K562 (cell line): ENCODE results near the gene SPOCD1. TPM values are rescaled to one million over a fixed set of nuclear protein-coding genes. Genes with fewer than 3 reads are reported as not detected.

ENCODE experiments used
- ATAC-seq: fragments of 200-7000 bp; cut with Tn5 transposase; 3 replicates; pipeline ENCODE4 v1.9.1; 2020; ENCODE audit warnings: moderate library complexity
- BruUV-seq: library from RNA; stranded (reverse); fragments of 400-500 nt; replicated peaks from 2 replicates; lab custom pipeline; 2021; lab: Mats Ljungman, UMichigan
- CTCF ChIA-PET: fragments of 300-600 bp; formaldehyde crosslinking; extraction: SDS; loops from one replicate; lab custom pipeline; 2021; ENCODE audit warnings: low intra/inter-chr PET ratio; lab: Yijun Ruan, JAX
- POLR2A ChIA-PET: fragments of 300-600, 350-650 bp; sonication (Branson Sonifier 250); formaldehyde crosslinking; extraction: SDS; loops from one replicate; lab custom pipeline; 2021; ENCODE audit warnings: antibody characterized with exemption, inconsistent platforms; lab: Yijun Ruan, JAX
- DNase-seq, 4 experiments: peaks; one replicate each; pipeline versions ENCODE4 v3.0.0 to v3.0.0-alpha.2; 2011 to 2018; ENCODE audit warnings: low spot score in 3 of 4, mixed read lengths in 3 of 4; ENCODE audit errors: extremely low read depth in 1 of 4
- FAIRE-seq: peaks from 2 replicates; lab custom pipeline; 2011; peaks lifted over from hg19 to GRCh38; lab: Jason Lieb, UNC
- H2AFZ ChIP-seq: 2 replicates; pipeline ENCODE4 v1.6.0; 2011; ENCODE audit warnings: low read depth, low read length, control low read depth, inconsistent platforms
- H3K27ac ChIP-seq: fragments of 200-600 bp; 3 replicates; pipeline ENCODE4 v1.8.0; 2011; ENCODE audit warnings: low read depth, mild to moderate bottlenecking, control low read depth, inconsistent platforms, low read length, moderate library complexity, mixed read lengths; ENCODE audit errors: extremely low read depth
- H3K27me3 ChIP-seq, 2 experiments: fragments of 300-600 bp in 1 of 2; 2 replicates in 1 of 2; 3 replicates in 1 of 2; pipeline versions ENCODE4 v1.6.0 to v1.8.0; 2011; ENCODE audit warnings: inconsistent platforms in 2 of 2, low read length in 2 of 2, mild to moderate bottlenecking in 1 of 2, mixed read lengths in 1 of 2, moderate library complexity in 1 of 2; ENCODE audit not compliant: control insufficient read depth in 2 of 2, insufficient read depth in 2 of 2
- H3K36me3 ChIP-seq: fragments of 300-600 bp; 3 replicates; pipeline ENCODE4 v1.8.0; 2011; ENCODE audit warnings: mild to moderate bottlenecking, low read length, inconsistent platforms; ENCODE audit not compliant: control insufficient read depth, insufficient read depth
- H3K4me1 ChIP-seq, 2 experiments: fragments of 200-600 bp in 1 of 2; replicated peaks in 1 of 2; 2 replicates in 1 of 2; 3 replicates in 1 of 2; pipeline versions ENCODE4 v1.5.1 to v1.8.0; 2011; ENCODE audit warnings: inconsistent platforms in 2 of 2, low read length in 2 of 2, mild to moderate bottlenecking in 1 of 2, mixed read lengths in 1 of 2, moderate library complexity in 1 of 2; ENCODE audit not compliant: control insufficient read depth in 2 of 2, insufficient read depth in 2 of 2
- H3K4me2 ChIP-seq: 2 replicates; pipeline ENCODE4 v1.6.1; 2011; ENCODE audit warnings: low read length, control low read depth, inconsistent platforms, mixed read lengths; ENCODE audit not compliant: insufficient read depth
- H3K4me3 ChIP-seq: fragments of 200-600 bp; sonication (generic), shearing (Covaris generic); 2 replicates; pipeline ENCODE4 v1.5.1; 2016; ENCODE audit warnings: control low read depth, inconsistent platforms
- H3K79me2 ChIP-seq: fragments of 200-600 bp; 3 replicates; pipeline ENCODE4 v1.8.0; 2011; ENCODE audit warnings: low read length, inconsistent platforms; ENCODE audit not compliant: control insufficient read depth, insufficient read depth
- H3K9ac ChIP-seq, 2 experiments: 2 replicates each; pipeline versions ENCODE4 v1.6.0 to v1.6.1; 2011; ENCODE audit warnings: low read depth in 2 of 2, low read length in 2 of 2, control low read depth in 1 of 2, inconsistent platforms in 1 of 2, mild to moderate bottlenecking in 1 of 2, mixed read lengths in 1 of 2; ENCODE audit not compliant: insufficient read depth in 1 of 2
- H3K9me1 ChIP-seq: one replicate; pipeline ENCODE4 v1.6.0; 2011; ENCODE audit warnings: inconsistent platforms, mild to moderate bottlenecking, low read length, moderate library complexity; ENCODE audit not compliant: control insufficient read depth, insufficient read depth
- H3K9me3 ChIP-seq: replicated peaks from 2 replicates; pipeline ENCODE4 v1.5.1; 2011; ENCODE audit warnings: low read depth, low read length, inconsistent platforms; ENCODE audit not compliant: control insufficient read depth, insufficient read depth
- H4K20me1 ChIP-seq: replicated peaks from 2 replicates; pipeline ENCODE4 v1.6.1; 2011; ENCODE audit warnings: low read length, inconsistent platforms, mixed read lengths; ENCODE audit not compliant: control insufficient read depth, insufficient read depth
- IRF2 ChIP-seq: sonication (generic); formaldehyde crosslinking; IDR thresholded peaks from 2 replicates; pipeline ENCODE4 v1.8.1; 2022; ENCODE audit warnings: mild to moderate bottlenecking, missing genetic modification reagents
- ZNF124 ChIP-seq: sonication (generic); formaldehyde crosslinking; IDR thresholded peaks from 2 replicates; pipeline ENCODE4 v1.8.1; 2022; ENCODE audit warnings: missing genetic modification reagents
- ZNF644 ChIP-seq: fragments of 200-800 bp; sonication (Bioruptor generic); IDR thresholded peaks from 2 replicates; pipeline ENCODE4 v1.6.1; 2016; ENCODE audit warnings: low read depth, missing genetic modification characterization, missing compliant biosample characterization
- ZNF778 ChIP-seq: fragments of 450-650 bp; formaldehyde crosslinking; IDR thresholded peaks from 2 replicates; pipeline ENCODE4 v1.4.0; 2020; ENCODE audit warnings: mild to moderate bottlenecking, moderate library complexity
- WGBS: fragments of 100-300 bp; shearing (Covaris generic); methylation state at CpG from one replicate; pipeline ENCODE4 v1.1.6; 2016; ENCODE audit warnings: low coverage, mixed read lengths; ENCODE audit not compliant: insufficient coverage; ENCODE audit errors: missing lambda C conversion rate; 5-methylcytosine and 5-hydroxymethylcytosine counted together
- in situ Hi-C: fragments of 300-500 bp; cut with MboI; formaldehyde crosslinking; loops from 4 replicates; pipeline ENCODE4 v1.15.0; 2018; ENCODE audit warnings: inconsistent platforms, mixed read lengths
- intact Hi-C: fragments of 100-400 bp; cut with micrococcal nuclease; formaldehyde crosslinking; loops from 2 replicates; pipeline ENCODE4 v1.14.2; 2022
- polyA plus RNA-seq, 8 experiments: library from polyadenylated mRNA; depleted of rRNA in 4 of 8; stranded (reverse) in 5 of 8; unstranded in 3 of 8; fragments of >200 nt; fragmentation: Nextera tagmentation in 2 of 8; fragmentation: Illumina TruSeq in 1 of 8; extraction: Ambion mirVana in 2 of 8; extraction: Trizol in 1 of 8; gene quantifications; 2 replicates each; pipeline versions ENCODE4 v1.2.1 to v1.2.3, GENCODE V29; 2011 to 2014; ENCODE audit warnings: inconsistent platforms in 1 of 8, missing spikeins in 1 of 8
- total RNA-seq, 7 experiments: library from RNA; depleted of rRNA in 6 of 7; stranded (reverse); fragments of >200 nt in 6 of 7; fragmentation: Illumina TruSeq in 2 of 7; extraction: Trizol in 2 of 7; gene quantifications; 2 replicates each; pipeline versions ENCODE4 v1.2.1 to v1.2.3, GENCODE V29; 2011 to 2021; ENCODE audit warnings: low replicate concordance in 1 of 7

The SPOCD1 gene
- total and polyA plus RNA-seq, 9 of the 15 experiments (the other 6 are each of a cell fraction or from before 2014, with no cell fraction given) = 0.03 to 0.71 (median 0.26) TPM; not detected in 1

GRCh38 chr1:31779687-31780086, 36.1 kb downstream of the SPOCD1 start:
- FAIRE-seq (no peak), DNase-seq (no peak), ATAC-seq (no peak)
- Histone ChIP-seq H3K27me3 (peaks cover 2 to 17% of the 10 kb centered on the region in 2 experiments; a peak in 2 of 5 replicates), H3K9me1 (no peaks in the 10 kb centered on the region), H3K79me2 (no peaks in the 10 kb centered on the region), H3K9ac (peak overlapping the region in 1 of 2 experiments; percentile 47; a peak in 1 of 4 replicates), H2AFZ (no peak overlapping the region), H4K20me1 (no peaks in the 10 kb centered on the region; the same call in 1 of the 2 replicates), H3K27ac (no peak overlapping the region), H3K4me2 (no peak overlapping the region), H3K36me3 (no peaks in the 10 kb centered on the region), H3K9me3 (no peaks in the 10 kb centered on the region), H3K4me1 (peaks cover 18 to 25% of the 10 kb centered on the region in 2 experiments), H3K4me3 (no peak overlapping the region)
- intact Hi-C loops = loop anchor here (10.0 kb wide), 2 partner anchors 215 to 285 kb away; no protein-coding TSS in a partner anchor
- POLR2A ChIA-PET = interaction anchor here (0.6 to 3.5 kb wide), 4 partner anchors 13 to 129 kb away, joined by 3 to 9 read pairs (median 4); no protein-coding TSS in a partner anchor
- 71% methylated on average over 9 of the region's 9 CpGs for WGBS
- BruUV-seq = no TSS peak
- in situ Hi-C loops = no loop called here
- TF ChIP-seq ZNF124 (CRISPR knock-in tag) (no peak), ZNF778 (CRISPR knock-in tag) (no peak), ZNF644 (no peak), IRF2 (CRISPR knock-in tag) (0 out of 2 replicates have a peak, but pooled peaks have one; percentile 70)
- CTCF ChIA-PET = no interaction called here
